ENCODE results near the gene SNX30. TPM values are rescaled to one million over a fixed set of nuclear protein-coding genes. Genes with fewer than 3 reads are reported as not detected.
A peak's percentile ranks its signal among the peaks of the same experiment; 100 is the strongest.
"Not testable (repeated sequence)": the region's sequence is repeated elsewhere in the genome, so short reads cannot be mapped to it uniquely, and the experiment has no call there.

Gene SNX30
- total and polyA plus RNA-seq, 7 donors: 6.4 to 16.4 (median 8.9) TPM

- Histone ChIP-seq H3K9me3 (no peaks in the 10 kb centered on the region), H3K27me3 (no peaks in the 10 kb centered on the region), H3K4me3 (no peak overlapping the region), H3K4me1 (peaks cover 0 to 8% (median 7%) of the 10 kb centered on the region in 4 donors), H3K36me3 (no peaks in the 10 kb centered on the region), H3K27ac (no peak overlapping the region)
- TF ChIP-seq POLR2AphosphoS5 (IDR thresholded peaks at IDR 0.05) (no peak), POLR2A (IDR thresholded peaks at IDR 0.05) (no peak), CTCF (IDR thresholded peaks at IDR 0.05) (no peak), EP300 (IDR thresholded peaks at IDR 0.05) (no peak)
- 77 to 79% methylated on average over 4 of the region's 4 CpGs for WGBS, 2 donors
- DNase-seq: no peak
- intact Hi-C loops (cut with DNase I): no loop called here
These were observed 30.3 kb upstream of the SNX30 start for GRCh38 chr9:112720113-112720780.

GRCh38 chr9:112722749-112723148 is 27.8 kb upstream of the SNX30 start:
- DNase-seq; intact Hi-C loops (cut with DNase I); H3K27ac ChIP-seq; H3K36me3 ChIP-seq; H3K4me1 ChIP-seq; H3K27me3 ChIP-seq; H3K9me3 ChIP-seq; H3K4me3 ChIP-seq: not testable (repeated sequence)
- WGBS, 2 donors: 95 to 96% methylated on average over 3 of the region's 3 CpGs

- TF ChIP-seq POLR2A (IDR thresholded peaks at IDR 0.05) (no peak), EP300 (IDR thresholded peaks at IDR 0.05) (no peak), POLR2AphosphoS5 (IDR thresholded peaks at IDR 0.05) (no peak), CTCF (IDR thresholded peaks at IDR 0.05) (no peak)
- Histone ChIP-seq H3K4me3 (no peak overlapping the region), H3K27me3 (no peaks in the 10 kb centered on the region), H3K4me1 (no peaks in the 10 kb centered on the region), H3K36me3 (no peaks in the 10 kb centered on the region), H3K27ac (peak overlapping the region in 1 of 4 donors; percentile 14), H3K9me3 (no peaks in the 10 kb centered on the region)
- DNase-seq: no peak
- WGBS, 2 donors: 70 to 85% methylated on average over 3 of the region's 3 CpGs
- intact Hi-C loops (cut with DNase I): no loop called here
These were observed 24.6 kb upstream of the SNX30 start for GRCh38 chr9:112725961-112726360.

- no peaks in the 10 kb centered on the region for H3K36me3 ChIP-seq
- no peaks in the 10 kb centered on the region for H3K27me3 ChIP-seq
- peak overlapping the region in 1 of 4 donors; percentile 14 for H3K27ac ChIP-seq
- no peak for DNase-seq
- intact Hi-C loops (cut with DNase I): no loop called here
- no peaks in the 10 kb centered on the region for H3K9me3 ChIP-seq
- WGBS, 2 donors: 81 to 96% methylated on average over 4 of the region's 4 CpGs
- no peak for TF ChIP-seq POLR2AphosphoS5 (IDR thresholded peaks at IDR 0.05)
- TF ChIP-seq CTCF (IDR thresholded peaks at IDR 0.05): no peak
- TF ChIP-seq EP300 (IDR thresholded peaks at IDR 0.05): no peak
- TF ChIP-seq POLR2A (IDR thresholded peaks at IDR 0.05): no peak
- no peak overlapping the region for H3K4me3 ChIP-seq
- no peaks in the 10 kb centered on the region for H3K4me1 ChIP-seq
These were observed 24.1 kb upstream of the SNX30 start for GRCh38 chr9:112726428-112726827.

- Histone ChIP-seq H3K27ac (no peak overlapping the region), H3K4me3 (no peak overlapping the region), H3K36me3 (no peaks in the 10 kb centered on the region), H3K27me3 (no peaks in the 10 kb centered on the region), H3K9me3 (no peaks in the 10 kb centered on the region), H3K4me1 (no peaks in the 10 kb centered on the region)
- 98% methylated on average over 2 of the region's 2 CpGs for WGBS, 2 donors
- no peak for DNase-seq
- intact Hi-C loops (cut with DNase I): no loop called here
- TF ChIP-seq POLR2AphosphoS5 (IDR thresholded peaks at IDR 0.05): no peak
- no peak for TF ChIP-seq CTCF (IDR thresholded peaks at IDR 0.05)
- no peak for TF ChIP-seq POLR2A (IDR thresholded peaks at IDR 0.05)
- no peak for TF ChIP-seq EP300 (IDR thresholded peaks at IDR 0.05)
These were observed 22.2 kb upstream of the SNX30 start for GRCh38 chr9:112728401-112728800.

Data from sigmoid colon (tissue), 7 donors.